Cardiac muscle cell (in vitro differentiated cells and primary cell): ENCODE data around the gene SIGLEC9. TPM values are rescaled to one million over a fixed set of nuclear protein-coding genes. Genes with fewer than 3 reads are reported as not detected.
"Not testable (repeated sequence)": the region's sequence is repeated elsewhere in the genome, so short reads cannot be mapped to it uniquely, and the experiment has no call there.

Experiments
- DNase-seq, 2 donors: peaks; one replicate each; pipeline versions ENCODE4 v3.0.0 to v3.0.0-alpha.2; 2010 to 2017; ENCODE audit warnings: low read depth in 1 of 2, low spot score in 1 of 2
- H3K27ac ChIP-seq: fragments of 200-600 bp; sonication (generic); 2 replicates; pipeline ENCODE4 v1.5.1; 2016
- H3K27me3 ChIP-seq: fragments of 200-600 bp; sonication (generic); 2 replicates; pipeline ENCODE4 v1.6.0; 2016; ENCODE audit warnings: control low read depth
- H3K36me3 ChIP-seq: fragments of 200-600 bp; sonication (generic); 2 replicates; pipeline ENCODE4 v1.5.1; 2016; ENCODE audit warnings: control low read depth
- H3K4me1 ChIP-seq: fragments of 200-600 bp; sonication (generic); 2 replicates; pipeline ENCODE4 v1.8.1; 2017; ENCODE audit warnings: low read depth, mild to moderate bottlenecking, mixed run types
- H3K4me3 ChIP-seq: fragments of 200-600 bp; sonication (generic); 2 replicates; pipeline ENCODE4 v1.5.1; 2016; ENCODE audit warnings: mild to moderate bottlenecking
- H3K9me3 ChIP-seq: fragments of 200-600 bp; sonication (generic); 2 replicates; pipeline ENCODE4 v1.5.1; 2017; ENCODE audit warnings: low read depth, mild to moderate bottlenecking, control low read depth
- CTCF ChIP-seq: IDR thresholded peaks from 2 replicates; pipeline ENCODE4 v1.5.1; 2012; ENCODE audit warnings: low read depth, mild to moderate bottlenecking, low read length
- polyA plus RNA-seq: library from polyadenylated mRNA; unstranded; fragments of >200 nt; fragmentation: Nextera tagmentation; extraction: Ambion mirVana; gene quantifications from 2 replicates; pipeline ENCODE4 v1.2.1, GENCODE V29; 2016
- total RNA-seq: library from RNA; depleted of rRNA; stranded (reverse); fragments of >200 nt; gene quantifications from 2 replicates; pipeline ENCODE4 v1.2.3, GENCODE V29; 2016

The SIGLEC9 gene
- total and polyA plus RNA-seq, 2 experiments from 2014 or later: not detected

GRCh38 chr19:51169283-51169918 is 44.7 kb downstream of the SIGLEC9 start:
- not testable (repeated sequence) for H3K4me1 ChIP-seq, H3K27ac ChIP-seq

DNA sequence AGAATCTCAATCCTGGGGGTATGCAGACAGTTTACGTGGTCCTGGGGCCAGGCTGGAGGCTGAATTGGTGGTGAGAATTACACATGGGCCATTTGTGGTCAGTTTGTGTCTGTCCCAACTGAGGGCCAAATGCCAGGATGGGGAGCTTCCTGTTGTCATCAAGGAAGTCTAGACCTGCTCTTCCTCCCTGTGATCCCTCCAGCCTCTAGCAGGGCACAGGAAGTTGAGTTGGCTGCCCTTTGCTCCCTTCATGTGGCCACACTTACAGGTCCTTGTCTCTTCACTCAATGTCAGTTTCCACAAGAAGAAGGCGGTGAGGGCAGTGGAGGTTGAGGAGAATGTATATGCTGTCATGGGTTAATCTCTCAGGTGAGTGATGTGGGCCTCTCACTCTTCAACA is 47.5 kb downstream of the SIGLEC9 start:
- no peak for DNase-seq
- H3K27ac ChIP-seq: no peak overlapping the region
- H3K9me3 ChIP-seq: no peaks in the 10 kb centered on the region
- H3K36me3 ChIP-seq: no peaks in the 10 kb centered on the region
- no peaks in the 10 kb centered on the region for H3K27me3 ChIP-seq
- no peaks in the 10 kb centered on the region for H3K4me1 ChIP-seq
- no peak for TF ChIP-seq CTCF
- no peak overlapping the region for H3K4me3 ChIP-seq

More at GRCh38 chr19:51169283-51169918, 44.7 kb downstream of the SIGLEC9 start:
- H3K27me3 ChIP-seq, H3K9me3 ChIP-seq, H3K36me3 ChIP-seq, H3K4me3 ChIP-seq: not testable (repeated sequence)
- peak; percentile 80 for TF ChIP-seq CTCF
- peak; percentile 66 to 84 for DNase-seq

- H3K9me3 ChIP-seq: no peaks in the 10 kb centered on the region
- no peaks in the 10 kb centered on the region for H3K36me3 ChIP-seq
- no peak for DNase-seq
- TF ChIP-seq CTCF: no peak
- no peak overlapping the region for H3K27ac ChIP-seq
- H3K4me3 ChIP-seq: no peak overlapping the region
- no peaks in the 10 kb centered on the region for H3K4me1 ChIP-seq
- no peaks in the 10 kb centered on the region for H3K27me3 ChIP-seq
These were observed 49.0 kb downstream of the SIGLEC9 start for GRCh38 chr19:51173681-51174080.

DNA sequence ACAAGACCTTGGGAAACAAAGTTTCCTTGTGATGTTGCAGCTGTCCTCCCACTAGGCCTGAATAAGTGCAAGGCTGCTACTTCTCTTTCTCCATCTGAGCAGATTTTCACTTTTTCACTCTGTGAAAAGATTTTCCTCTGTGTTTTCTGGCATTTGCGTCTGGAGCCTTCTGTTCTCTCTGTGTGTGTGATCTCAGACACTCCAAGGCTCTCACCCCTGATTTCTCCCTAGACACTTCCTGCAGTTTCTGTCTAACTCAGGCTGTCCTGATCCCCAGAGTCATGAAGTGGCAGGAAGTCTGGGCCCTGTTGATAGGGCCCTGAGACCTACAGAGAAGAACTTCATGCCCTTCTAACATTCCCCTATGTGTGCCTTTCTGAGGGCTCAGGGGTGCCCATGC is 54.5 kb downstream of the SIGLEC9 start:
- Histone ChIP-seq H3K27me3 (no peaks in the 10 kb centered on the region), H3K36me3 (no peaks in the 10 kb centered on the region), H3K9me3 (no peaks in the 10 kb centered on the region), H3K4me3 (no peak overlapping the region), H3K4me1 (no peaks in the 10 kb centered on the region), H3K27ac (no peak overlapping the region)
- no peak for TF ChIP-seq CTCF
- no peak for DNase-seq

Other genes starting within 250 kb of the SIGLEC9 start
- not detected in 2 replicates for gene KLK4, start 213.5 kb upstream of the SIGLEC9 start, total RNA-seq
- not detected in 2 replicates for gene KLK4, start 213.5 kb upstream of the SIGLEC9 start, polyA plus RNA-seq
- gene KLK5, start 171.9 kb upstream of the SIGLEC9 start, total RNA-seq: not detected in 2 replicates
- gene KLK5, start 171.9 kb upstream of the SIGLEC9 start, polyA plus RNA-seq: not detected in 2 replicates
- gene KLK6, start 155.3 kb upstream of the SIGLEC9 start, total RNA-seq: 0.30 and 0.99 TPM in 2 replicates
- gene KLK6, start 155.3 kb upstream of the SIGLEC9 start, polyA plus RNA-seq: 0.67 and 2.5 TPM in 2 replicates
- not detected in 2 replicates for gene KLK7, start 141.0 kb upstream of the SIGLEC9 start, total RNA-seq
- gene KLK7, start 141.0 kb upstream of the SIGLEC9 start, polyA plus RNA-seq: 0.43 TPM in 1 of 2 replicates, not detected in the other
- not detected in 2 replicates for gene KLK8, start 123.3 kb upstream of the SIGLEC9 start, total RNA-seq
- not detected in 2 replicates for gene KLK8, start 123.3 kb upstream of the SIGLEC9 start, polyA plus RNA-seq
- gene KLK10, start 105.2 kb upstream of the SIGLEC9 start, total RNA-seq: 0.07 and 0.66 TPM in 2 replicates
- not detected in 2 replicates for gene KLK10, start 105.2 kb upstream of the SIGLEC9 start, polyA plus RNA-seq
- not detected in 2 replicates for gene KLK11, start 98.3 kb upstream of the SIGLEC9 start, total RNA-seq
- not detected in 2 replicates for gene KLK11, start 98.3 kb upstream of the SIGLEC9 start, polyA plus RNA-seq
- not detected in 2 replicates for gene KLK12, start 89.9 kb upstream of the SIGLEC9 start, total RNA-seq
- not detected in 2 replicates for gene KLK12, start 89.9 kb upstream of the SIGLEC9 start, polyA plus RNA-seq
- 0.45 TPM in 1 of 2 replicates, not detected in the other for gene KLK13, start 59.8 kb upstream of the SIGLEC9 start, total RNA-seq
- not detected in 2 replicates for gene KLK13, start 59.8 kb upstream of the SIGLEC9 start, polyA plus RNA-seq
- gene KLK14, start 42.0 kb upstream of the SIGLEC9 start, total RNA-seq: 0.24 TPM in 1 of 2 replicates, not detected in the other
- 0.75 TPM in 1 of 2 replicates, not detected in the other for gene KLK14, start 42.0 kb upstream of the SIGLEC9 start, polyA plus RNA-seq
- 13.5 and 13.8 TPM in 2 replicates for gene CTU1, start 16.5 kb upstream of the SIGLEC9 start, total RNA-seq
- 9.4 and 15.6 TPM in 2 replicates for gene CTU1, start 16.5 kb upstream of the SIGLEC9 start, polyA plus RNA-seq
- not detected in 2 replicates for gene SIGLEC7, start 17.4 kb downstream of the SIGLEC9 start, total RNA-seq
- gene SIGLEC7, start 17.4 kb downstream of the SIGLEC9 start, polyA plus RNA-seq: not detected in 2 replicates
- not detected in 2 replicates for gene CD33, start 100.2 kb downstream of the SIGLEC9 start, total RNA-seq
- not detected in 2 replicates for gene CD33, start 100.2 kb downstream of the SIGLEC9 start, polyA plus RNA-seq
- not detected in 2 replicates for gene SIGLECL1, start 126.2 kb downstream of the SIGLEC9 start, total RNA-seq
- not detected in 2 replicates for gene SIGLECL1, start 126.2 kb downstream of the SIGLEC9 start, polyA plus RNA-seq
- 9.7 and 12.6 TPM in 2 replicates for gene IGLON5, start 186.7 kb downstream of the SIGLEC9 start, total RNA-seq
- 1.5 and 3.3 TPM in 2 replicates for gene IGLON5, start 186.7 kb downstream of the SIGLEC9 start, polyA plus RNA-seq
- 5.0 and 6.5 TPM in 2 replicates for gene VSIG10L, start 217.2 kb downstream of the SIGLEC9 start, total RNA-seq
- 8.1 and 9.1 TPM in 2 replicates for gene VSIG10L, start 217.2 kb downstream of the SIGLEC9 start, polyA plus RNA-seq
- gene ETFB, start 241.5 kb downstream of the SIGLEC9 start, total RNA-seq: 203 and 276 TPM in 2 replicates
- gene ETFB, start 241.5 kb downstream of the SIGLEC9 start, polyA plus RNA-seq: 343 and 433 TPM in 2 replicates
- gene CLDND2, start 244.1 kb downstream of the SIGLEC9 start, total RNA-seq: 0.45 TPM in 1 of 2 replicates, not detected in the other
- 16.5 and 22.3 TPM in 2 replicates for gene CLDND2, start 244.1 kb downstream of the SIGLEC9 start, polyA plus RNA-seq
- gene NKG7, start 247.7 kb downstream of the SIGLEC9 start, total RNA-seq: not detected in 2 replicates
- gene NKG7, start 247.7 kb downstream of the SIGLEC9 start, polyA plus RNA-seq: 0.25 and 0.57 TPM in 2 replicates